GM23248 (cell line): ENCODE data around the gene SHISA9.

Experiments
- EZH2 ChIP-seq: fragments of 200-600 bp; sonication (generic); IDR thresholded peaks from 2 replicates; pipeline ENCODE4 v1.6.1; 2018; ENCODE audit warnings: antibody characterized with exemption, mild to moderate bottlenecking; ENCODE audit not compliant: insufficient read depth, poor library complexity, severe bottlenecking
- EZH2phosphoT487 ChIP-seq: fragments of 200-600 bp; sonication (generic); IDR thresholded peaks from 2 replicates; pipeline ENCODE4 v1.6.1; 2018; ENCODE audit warnings: antibody characterized with exemption, moderate library complexity, mild to moderate bottlenecking, low read depth; ENCODE audit not compliant: insufficient read depth

DNA sequence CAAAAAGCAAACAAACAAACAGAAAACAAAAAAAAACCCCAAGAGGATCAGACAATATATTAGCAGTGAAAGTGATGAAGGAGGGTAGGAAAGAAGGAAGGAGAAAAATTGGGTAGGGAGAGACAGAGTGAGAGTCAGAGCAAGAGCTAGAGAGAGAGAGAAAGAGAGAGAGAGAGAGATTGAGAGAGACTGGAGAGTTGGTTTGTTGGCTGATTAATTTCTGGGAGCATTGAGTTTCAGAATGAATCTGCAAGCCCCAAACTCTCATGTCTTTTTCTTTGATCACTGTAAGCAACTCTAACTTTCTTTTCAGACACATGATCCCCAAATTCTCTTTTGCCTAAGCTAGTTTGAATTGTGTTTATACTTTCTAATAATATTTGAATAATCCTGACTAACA, 388.1 kb downstream of the SHISA9 start:
- no peak for TF ChIP-seq EZH2
- TF ChIP-seq EZH2phosphoT487: no peak
